GM19023 (cell line): Measurements from ENCODE around the gene CORO7.

Experiments
- ATAC-seq: cut with Tn5 transposase; IDR thresholded peaks from one replicate; pipeline ENCODE4 v1.9.1; 2021; ENCODE audit warnings: mild to moderate bottlenecking, moderate library complexity; ENCODE audit not compliant: unreplicated experiment

The CORO7 gene

DNA sequence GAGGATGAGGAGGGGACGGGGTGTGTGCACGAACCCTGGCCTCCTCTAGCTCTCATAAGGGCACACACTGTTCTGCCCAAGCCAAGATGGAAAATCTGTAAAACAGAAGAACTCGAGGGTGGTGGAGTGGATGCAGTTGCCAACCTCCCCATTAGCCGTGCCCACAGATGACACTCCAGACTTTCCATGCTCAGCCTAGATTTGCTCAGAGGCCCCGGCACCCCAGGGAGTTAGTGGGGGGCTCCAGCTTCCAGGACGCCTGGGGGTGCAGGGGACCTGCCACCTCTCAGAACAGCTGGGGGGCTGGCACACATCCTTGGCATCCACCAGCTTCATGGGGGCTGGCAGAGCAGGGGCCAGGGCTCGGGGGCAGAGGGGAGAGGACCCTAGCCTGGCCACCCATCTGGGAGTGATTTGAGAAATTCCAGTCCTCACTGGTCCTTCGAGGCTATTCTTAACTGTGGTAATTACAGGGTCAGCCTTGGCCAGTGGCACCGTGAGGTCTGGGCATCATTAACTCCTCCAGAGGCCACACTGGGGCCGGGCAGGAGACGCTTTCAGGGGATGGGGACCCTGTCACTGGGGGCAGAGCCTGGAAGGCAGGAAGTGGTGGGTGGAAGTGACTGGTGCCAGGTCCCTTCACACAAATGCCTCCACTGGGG is 30.5 kb downstream of the CORO7 start:
- no peak for ATAC-seq

DNA sequence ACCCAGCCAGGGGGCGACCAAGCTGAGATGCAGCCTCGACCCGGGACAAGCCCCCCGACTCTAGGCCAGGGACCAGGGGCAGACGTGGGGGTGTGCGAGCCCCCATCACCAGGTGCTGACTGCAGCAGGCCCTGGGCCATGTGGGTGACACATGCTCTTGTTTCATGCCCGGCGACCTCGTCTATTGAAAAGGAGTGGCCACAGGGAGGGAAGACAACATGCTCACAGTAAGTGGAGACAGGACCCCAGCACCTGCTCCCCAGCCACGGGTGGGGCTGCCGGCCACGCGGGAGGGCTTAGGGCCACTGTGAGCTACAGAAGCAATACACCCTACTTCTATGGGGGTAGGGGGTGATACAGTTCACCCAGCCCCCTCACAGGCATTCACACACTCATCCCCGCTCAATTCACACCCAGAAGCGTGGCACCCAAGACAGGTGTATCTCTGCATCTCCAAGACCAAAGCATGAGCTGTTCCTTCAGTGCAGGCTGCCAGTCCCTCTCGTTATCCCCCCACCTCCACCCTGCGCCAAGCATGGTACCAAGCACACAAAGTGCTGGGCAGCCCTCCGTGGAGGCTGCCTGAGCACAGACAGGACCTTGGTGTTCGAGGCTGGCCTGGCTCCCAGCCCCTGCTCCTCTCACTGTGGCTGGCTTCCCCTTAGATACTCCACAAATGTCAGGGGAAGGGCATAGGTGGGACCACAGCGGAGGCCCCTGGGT is 31.2 kb downstream of the CORO7 start:
- ATAC-seq = no peak

DNA sequence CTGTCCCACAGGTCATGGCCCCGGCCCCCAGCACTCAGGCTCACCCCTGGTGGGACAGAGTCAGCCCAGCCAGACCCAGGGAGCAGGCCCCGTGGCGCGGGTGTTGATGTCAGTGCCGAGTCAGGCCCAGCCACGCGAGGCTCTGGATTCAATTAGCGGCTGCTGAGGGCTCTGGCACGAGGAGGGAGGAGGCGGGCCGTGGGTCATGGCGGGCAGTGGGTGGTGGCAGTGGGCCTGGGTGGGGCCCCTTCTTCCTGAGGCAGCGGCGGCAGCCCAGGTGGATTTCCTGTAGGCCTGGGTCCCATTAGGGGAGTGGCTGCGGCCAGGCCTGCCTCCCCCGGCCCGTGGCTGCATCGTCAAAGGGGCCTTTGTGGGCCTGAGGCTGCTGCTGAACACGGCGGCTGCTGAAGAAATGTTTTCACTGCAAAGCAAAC is 31.9 kb downstream of the CORO7 start:
- no peak for ATAC-seq

DNA sequence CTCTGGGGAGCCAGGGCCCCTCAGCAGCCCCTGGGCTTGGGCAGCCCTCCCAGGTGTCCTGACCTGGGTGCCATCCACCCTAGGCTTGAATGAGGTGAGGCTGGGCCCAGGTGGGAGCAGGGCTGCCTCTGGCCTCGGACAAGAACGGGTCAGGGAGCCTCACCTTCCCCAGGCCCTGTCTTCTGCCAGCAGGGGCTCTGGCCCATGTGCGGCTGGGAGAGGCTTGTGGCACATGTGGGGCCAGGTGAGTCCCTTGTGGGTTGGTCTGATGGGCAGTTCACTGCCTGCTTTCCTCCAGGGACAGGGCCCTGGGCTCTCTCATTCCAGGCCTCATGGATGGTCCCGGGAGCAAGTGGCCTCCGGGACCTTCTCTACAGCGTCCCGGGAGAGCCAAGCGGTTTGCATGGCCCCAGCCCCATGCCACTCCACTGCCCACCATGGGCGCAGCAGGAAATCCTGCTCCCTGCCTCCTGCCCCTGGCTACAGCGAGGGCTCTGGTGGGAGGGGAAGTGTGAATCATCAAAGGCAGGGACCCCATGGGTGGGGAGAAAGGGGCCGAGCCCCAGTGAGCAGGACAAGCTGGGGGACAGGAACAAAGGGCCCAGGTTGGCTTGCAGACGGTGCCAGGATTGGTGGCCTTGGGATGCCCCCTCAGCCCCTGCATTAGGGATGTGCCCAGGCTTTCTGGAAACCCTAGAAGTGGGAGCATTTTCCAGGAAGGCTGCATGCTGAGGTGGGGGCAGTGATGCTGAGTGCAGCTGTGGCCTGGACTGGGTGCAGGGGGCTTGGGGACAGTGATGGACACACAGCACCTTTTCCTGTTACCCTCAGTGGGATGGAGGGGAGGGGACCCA is 32.6 kb downstream of the CORO7 start:
- no peak for ATAC-seq

DNA sequence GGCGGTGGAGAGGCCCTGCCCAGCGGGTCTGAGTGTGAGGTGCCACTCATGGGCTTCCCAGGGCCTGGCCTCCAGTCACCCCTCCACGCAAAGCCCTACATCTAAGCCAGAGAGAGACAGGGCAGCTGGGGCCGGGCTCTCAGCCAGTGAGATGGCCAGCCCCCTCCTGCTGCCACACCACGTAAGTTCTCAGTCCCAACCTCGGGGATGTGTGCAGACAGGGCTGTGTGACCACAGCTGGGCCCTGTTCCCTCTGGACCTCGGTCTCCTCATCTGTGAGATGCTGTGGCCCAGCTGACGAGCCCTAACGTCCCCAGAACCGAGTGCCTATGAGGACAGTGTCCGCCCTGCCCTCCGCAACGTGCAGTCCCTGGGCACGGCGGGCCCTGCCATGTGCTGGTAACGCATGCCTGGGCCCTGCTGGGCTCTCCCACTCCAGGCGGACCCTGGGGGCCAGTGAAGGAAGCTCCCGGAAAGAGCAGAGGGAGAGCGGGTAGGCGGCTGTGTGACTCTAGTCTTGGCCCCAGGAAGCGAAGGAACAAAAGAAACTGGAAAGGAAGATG is 33.5 kb downstream of the CORO7 start:
- ATAC-seq = no peak

DNA sequence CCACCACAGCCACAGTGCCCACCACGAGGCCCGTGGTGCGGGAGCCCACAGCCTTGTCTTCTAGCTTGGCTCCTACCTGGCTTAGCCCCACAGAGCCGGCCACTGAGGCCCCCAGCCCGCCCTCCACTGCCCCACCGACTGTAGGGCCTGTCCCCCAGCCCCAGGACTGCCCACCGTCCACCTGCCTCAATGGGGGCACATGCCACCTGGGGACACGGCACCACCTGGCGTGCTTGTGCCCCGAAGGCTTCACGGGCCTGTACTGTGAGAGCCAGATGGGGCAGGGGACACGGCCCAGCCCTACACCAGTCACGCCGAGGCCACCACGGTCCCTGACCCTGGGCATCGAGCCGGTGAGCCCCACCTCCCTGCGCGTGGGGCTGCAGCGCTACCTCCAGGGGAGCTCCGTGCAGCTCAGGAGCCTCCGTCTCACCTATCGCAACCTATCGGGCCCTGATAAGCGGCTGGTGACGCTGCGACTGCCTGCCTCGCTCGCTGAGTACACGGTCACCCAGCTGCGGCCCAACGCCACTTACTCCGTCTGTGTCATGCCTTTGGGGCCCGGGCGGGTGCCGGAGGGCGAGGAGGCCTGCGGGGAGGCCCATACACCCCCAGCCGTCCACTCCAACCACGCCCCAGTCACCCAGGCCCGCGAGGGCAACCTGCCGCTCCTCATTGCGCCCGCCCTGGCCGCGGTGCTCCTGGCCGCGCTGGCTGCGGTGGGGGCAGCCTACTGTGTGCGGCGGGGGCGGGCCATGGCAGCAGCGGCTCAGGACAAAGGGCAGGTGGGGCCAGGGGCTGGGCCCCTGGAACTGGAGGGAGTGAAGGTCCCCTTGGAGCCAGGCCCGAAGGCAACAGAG is 34.2 kb downstream of the CORO7 start:
- ATAC-seq = no peak

DNA sequence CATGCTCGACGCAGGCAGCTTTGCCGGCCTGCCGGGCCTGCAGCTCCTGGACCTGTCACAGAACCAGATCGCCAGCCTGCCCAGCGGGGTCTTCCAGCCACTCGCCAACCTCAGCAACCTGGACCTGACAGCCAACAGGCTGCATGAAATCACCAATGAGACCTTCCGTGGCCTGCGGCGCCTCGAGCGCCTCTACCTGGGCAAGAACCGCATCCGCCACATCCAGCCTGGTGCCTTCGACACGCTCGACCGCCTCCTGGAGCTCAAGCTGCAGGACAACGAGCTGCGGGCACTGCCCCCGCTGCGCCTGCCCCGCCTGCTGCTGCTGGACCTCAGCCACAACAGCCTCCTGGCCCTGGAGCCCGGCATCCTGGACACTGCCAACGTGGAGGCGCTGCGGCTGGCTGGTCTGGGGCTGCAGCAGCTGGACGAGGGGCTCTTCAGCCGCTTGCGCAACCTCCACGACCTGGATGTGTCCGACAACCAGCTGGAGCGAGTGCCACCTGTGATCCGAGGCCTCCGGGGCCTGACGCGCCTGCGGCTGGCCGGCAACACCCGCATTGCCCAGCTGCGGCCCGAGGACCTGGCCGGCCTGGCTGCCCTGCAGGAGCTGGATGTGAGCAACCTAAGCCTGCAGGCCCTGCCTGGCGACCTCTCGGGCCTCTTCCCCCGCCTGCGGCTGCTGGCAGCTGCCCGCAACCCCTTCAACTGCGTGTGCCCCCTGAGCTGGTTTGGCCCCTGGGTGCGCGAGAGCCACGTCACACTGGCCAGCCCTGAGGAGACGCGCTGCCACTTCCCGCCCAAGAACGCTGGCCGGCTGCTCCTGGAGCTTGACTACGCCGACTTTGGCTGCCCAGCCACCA is 35.1 kb downstream of the CORO7 start:
- ATAC-seq = no peak

DNA sequence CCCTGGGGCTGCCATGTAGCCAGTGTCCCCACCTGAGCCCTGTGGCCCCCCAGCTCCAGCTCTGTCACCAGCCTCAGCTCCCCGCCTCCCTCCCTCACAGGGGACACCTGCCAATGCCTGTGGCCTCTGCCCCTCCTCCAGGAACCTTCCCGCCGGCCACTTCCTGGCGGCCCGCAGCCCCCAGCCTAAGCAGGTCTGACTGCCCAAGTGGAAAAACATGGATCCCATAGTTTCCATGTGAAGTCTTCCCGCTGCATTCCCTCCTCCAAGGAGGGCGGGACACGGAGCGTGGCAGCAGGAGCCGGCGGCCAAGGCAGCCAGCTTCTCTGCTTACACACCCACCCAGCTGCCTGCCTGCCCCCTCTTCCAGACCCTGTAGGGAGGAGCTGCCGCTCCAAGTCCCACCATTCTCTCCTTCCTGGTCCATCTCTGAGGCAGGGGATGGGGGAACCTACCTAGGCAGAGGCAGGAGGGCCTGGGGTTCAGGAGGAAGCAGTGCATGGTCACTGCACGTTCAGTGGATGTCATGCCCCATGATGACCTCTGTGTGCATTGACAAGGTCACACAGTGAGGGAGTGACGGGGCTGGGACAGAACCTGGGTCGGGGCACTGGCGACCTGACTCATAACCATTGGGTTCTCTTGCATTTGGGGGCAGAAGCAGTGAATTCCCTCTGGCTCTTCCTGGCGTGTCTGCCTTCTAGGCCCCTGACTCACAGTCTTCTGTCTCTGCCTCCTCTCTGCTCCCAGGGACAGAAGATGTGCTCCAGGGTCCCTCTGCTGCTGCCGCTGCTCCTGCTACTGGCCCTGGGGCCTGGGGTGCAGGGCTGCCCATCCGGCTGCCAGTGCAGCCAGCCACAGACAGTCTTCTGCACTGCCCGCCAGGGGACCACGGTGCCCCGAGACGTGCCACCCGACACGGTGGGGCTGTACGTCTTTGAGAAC is 36.0 kb downstream of the CORO7 start:
- ATAC-seq = no peak

DNA sequence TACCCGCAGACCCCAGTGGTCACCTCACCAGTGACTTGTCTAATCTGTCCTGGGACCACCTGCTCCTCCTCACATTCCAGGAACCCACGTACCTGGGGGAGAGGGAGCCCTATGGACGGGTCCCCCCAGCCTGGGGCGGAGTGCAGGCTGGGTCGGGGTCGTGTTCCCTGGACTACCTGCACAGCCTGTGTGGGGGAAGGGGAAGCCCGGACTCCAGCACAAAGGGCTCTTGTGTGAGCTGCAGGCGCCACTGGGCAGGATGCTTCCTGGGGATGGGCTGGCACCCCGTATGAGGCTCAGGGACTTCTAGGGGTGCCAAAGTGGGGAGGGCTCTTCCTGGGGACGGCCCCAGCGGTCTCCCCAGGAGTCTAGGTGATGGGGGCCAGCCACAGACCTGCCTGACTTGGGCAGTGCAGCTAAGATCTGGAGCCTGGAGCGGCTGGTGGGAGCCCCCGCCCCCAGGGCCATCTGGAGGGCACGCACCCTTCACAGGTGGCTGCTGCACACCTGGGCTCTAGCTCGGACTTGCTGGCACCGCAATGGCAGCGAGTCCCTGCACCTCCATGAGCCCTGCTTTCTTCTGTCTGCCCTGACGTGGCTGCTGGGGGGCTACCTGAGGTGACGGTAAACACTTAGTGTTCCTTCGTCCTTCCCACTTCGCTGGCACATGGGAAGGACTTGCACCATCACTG is 37.3 kb downstream of the CORO7 start:
- no peak for ATAC-seq

DNA sequence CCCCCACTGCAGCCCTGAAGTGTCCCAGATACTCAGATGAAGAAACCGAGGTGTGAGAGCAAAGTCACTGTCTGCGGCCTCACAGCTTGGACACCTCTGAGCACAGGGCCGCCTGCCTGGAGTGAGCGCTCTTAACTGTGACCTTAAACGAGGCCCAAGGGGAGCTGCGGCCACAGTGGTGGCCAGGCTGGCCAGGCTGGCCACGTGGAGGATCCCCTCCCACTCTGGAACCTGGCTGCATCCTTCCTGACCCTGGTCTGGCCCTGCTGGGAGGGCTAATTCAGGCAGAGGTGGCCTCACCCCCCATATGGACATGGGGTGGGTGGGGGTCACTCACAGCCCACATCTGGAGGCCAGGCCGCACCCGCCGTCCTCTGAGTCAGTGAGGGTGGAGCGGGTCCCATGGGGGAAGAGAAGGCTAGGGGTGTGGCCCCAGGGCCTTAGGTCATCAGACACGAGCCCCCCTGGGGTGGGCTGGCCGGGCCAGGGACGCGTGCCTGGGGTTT is 38.2 kb downstream of the CORO7 start:
- no peak for ATAC-seq

DNA sequence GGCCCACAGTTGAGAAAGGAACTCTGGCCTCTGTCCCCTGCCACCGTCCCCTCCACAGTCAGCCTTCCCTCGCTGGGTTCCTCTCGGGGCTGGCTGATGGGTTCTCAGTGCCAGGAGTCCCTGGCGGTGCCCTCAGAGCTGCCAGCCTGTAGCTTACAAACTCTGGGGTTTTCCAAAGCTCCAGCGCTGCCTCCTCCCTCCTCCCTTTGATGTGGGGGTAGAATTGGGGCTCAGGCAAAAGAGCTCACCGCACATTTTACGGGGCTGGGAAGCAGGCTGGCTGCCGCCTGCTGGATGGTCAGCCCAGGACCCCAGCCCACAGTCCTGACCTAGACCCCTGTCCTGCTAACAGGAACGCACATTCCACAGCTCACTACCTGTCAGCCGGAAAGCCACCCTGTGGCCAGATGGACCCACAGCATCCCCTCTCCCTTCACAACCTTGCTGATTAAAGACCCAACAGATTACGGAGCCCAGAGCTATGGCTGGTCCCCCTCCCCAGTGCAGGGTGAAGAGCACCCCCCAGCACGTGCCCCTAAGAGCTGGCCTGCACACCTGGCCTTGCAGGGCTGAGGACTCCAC is 38.7 kb downstream of the CORO7 start:
- ATAC-seq = no peak

DNA sequence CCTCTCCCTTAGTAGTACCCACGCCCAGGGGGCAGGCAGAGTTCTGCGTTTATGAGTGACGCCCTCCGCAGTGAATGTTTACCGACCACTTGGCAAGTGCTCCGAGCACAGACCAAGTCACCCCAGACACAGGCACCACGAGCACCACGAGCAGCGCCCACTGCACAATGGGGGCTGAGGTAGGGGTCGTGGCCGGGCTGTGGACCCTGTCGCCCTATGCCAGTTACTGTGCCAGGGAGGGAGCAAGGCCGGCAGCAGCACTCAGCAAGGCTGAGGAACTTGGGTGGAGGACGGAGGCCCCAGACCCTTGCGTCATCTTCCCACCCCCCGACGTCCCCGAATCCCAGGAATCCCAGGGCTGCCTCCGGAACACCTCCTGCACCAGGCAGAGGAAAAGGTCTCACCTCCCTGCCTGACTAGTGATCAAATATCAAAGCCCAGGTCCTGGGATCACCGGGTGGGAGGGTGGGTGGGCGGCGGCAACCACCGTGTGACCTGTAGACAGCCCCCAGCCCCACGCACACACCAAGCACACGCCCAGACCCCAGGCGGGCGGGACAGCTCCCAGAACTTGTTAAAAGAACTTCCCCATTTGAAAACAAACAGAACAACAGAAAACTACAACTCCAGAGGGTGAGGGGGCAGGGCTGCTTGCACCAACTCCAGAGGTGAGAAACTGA is 39.4 kb downstream of the CORO7 start:
- no peak for ATAC-seq

DNA sequence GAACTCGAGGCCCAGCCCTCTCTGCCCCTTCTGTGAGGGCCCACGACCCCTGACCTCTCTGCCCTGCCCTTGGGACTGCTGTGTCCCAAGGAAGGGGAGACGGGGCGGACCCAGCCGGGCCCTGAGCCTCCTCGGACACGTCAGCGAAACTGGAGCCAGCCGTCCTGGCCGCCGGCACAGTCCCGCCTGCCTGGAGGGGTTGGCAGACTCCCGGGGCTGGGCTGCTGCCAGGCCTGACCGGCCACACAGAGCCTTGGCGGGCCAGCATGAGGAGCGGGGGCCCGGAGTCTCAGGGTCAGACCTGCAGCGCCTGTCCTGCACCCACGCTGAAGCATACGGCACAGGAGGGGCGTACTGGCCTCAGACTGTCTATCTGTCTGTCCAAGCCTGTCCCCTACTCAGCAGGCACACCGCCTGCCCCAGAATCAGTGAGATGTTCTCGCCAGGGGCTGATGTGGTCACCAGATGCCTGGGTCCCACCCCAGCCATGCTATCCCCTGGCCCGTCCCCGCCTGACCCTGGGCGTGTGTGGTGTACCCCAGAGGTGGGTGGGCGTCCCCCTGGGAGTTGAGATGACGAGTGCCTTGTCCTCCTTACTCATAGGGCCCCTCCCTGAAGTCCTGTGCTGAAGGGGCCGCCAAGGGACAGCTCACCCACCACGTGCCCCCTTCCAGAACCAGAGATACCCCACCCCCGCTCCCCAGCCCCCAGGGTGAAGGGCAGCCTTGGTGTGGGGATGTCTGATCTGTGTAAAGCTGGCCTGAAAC is 40.1 kb downstream of the CORO7 start:
- ATAC-seq = no peak

DNA sequence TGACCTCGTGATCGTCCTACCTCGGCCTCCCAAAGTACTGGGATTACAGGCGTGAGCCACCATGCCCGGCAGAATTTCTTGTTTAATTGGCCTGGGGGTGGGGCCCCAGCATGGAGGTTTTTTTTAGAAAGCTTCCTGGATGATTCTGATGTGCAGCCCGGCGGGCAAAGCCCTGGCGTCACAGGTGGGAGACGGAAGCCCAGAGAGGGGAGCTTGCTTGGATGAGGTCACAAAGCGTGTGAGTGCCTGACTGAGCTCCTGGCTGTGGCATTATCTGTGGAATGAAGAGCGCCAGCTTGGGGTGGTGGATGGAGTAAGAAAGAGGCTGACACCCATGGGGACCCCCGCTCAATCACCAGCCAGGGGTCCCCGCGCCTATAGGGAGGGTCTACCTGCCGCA is 40.7 kb downstream of the CORO7 start:
- ATAC-seq = no peak

DNA sequence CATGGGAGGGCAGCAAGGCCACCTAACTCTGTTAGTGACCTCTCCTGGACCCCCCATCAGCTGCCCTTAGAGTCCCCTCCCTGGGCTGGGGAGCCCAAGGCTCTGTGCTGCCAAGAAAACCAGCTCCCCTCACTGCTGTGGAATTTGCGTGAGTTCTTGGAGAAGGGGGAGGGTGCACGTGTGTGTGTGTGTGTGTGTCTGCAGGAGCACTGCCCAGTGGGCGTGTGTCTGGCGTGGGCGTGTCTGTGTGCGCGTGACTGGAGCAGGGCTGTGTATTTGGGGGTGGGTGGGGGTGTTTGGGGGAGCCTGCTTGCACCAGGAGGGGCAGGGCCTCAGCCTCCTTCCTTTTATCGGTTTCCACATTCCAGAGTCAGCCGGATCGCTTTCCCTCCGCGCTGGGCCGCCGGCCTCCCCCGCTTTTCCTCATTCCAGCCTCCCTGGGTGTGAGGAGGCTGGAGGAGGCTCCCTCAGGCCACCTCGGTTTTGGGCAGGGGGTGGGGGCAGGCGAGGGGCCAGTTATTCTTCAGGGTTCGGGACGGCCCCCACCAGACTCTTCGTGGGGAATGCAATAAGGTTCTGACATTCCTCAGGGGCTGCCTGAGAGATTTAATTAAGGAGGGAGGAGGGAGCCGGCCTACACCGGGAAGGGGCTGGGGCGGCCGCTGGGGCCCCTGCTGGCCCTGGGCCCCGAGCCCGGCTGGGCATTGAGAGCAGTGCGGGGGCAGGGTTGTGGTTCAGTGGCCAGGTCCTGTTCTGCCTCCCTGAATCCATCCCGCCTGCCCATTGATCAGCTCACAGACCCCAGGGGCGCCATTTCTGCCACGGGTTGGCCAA is 42.3 kb downstream of the CORO7 start:
- no peak for ATAC-seq
